HCT116 (cell line): Measurements from ENCODE around the gene SAMD10. TPM values are rescaled to one million over a fixed set of nuclear protein-coding genes. Genes with fewer than 3 reads are reported as not detected.
"Not testable (repeated sequence)": the region's sequence is repeated elsewhere in the genome, so short reads cannot be mapped to it uniquely, and the experiment has no call there.

ENCODE experiments used
- ATAC-seq: fragments of 200-7000 bp; cut with Tn5 transposase; 2 replicates; pipeline ENCODE4 v1.9.1; 2020; ENCODE audit warnings: mild to moderate bottlenecking, moderate library complexity
- BruUV-seq: library from RNA; stranded (reverse); fragments of 400-500 nt; replicated peaks from 2 replicates; lab custom pipeline; 2021; lab: Mats Ljungman, UMichigan
- CTCF ChIA-PET: fragments of 300-600 bp; sonication (Branson Sonifier 250); formaldehyde crosslinking; loops from one replicate; lab custom pipeline; 2021; ENCODE audit warnings: antibody characterized with exemption; lab: Charles Lee
- POLR2A ChIA-PET: fragments of 300-600, 350-600 bp; sonication (Branson Sonifier 250); formaldehyde crosslinking; loops from one replicate; lab custom pipeline; 2021; ENCODE audit warnings: antibody characterized with exemption; lab: Charles Lee
- RAD21 ChIA-PET, 2 experiments: fragments of 300-600 bp; sonication (Branson Sonifier 250); formaldehyde crosslinking; loops; one replicate each; lab custom pipeline; 2023; ENCODE audit warnings: low total read pairs in 2 of 2; ENCODE audit not compliant: uncharacterized antibody in 2 of 2, unreplicated experiment in 2 of 2, low non-redundant PET in 1 of 2; lab: Charles Lee
- DNase-seq: peaks from one replicate; pipeline ENCODE4 v3.0.0-alpha.2; 2010; ENCODE audit warnings: low read depth, low spot score
- H2AFZ ChIP-seq: fragments of 200-600 bp; shearing (Covaris generic), sonication (generic); 2 replicates; pipeline ENCODE4 v1.6.1; 2017; ENCODE audit warnings: low read depth, mixed run types, mixed read lengths, antibody characterized with exemption, low read length; ENCODE audit not compliant: poor library complexity, severe bottlenecking
- H3K27ac ChIP-seq: 2 replicates; pipeline ENCODE4 v1.5.1; 2012; ENCODE audit warnings: low read depth, low read length
- H3K27me3 ChIP-seq: fragments of 200-600 bp; sonication (generic); 2 replicates; pipeline ENCODE4 v1.6.1; 2016; ENCODE audit warnings: mixed run types, low read length, mixed read lengths; ENCODE audit not compliant: insufficient read depth
- H3K36me3 ChIP-seq, 2 experiments: fragments of 200-500 bp in 1 of 2; fragments of 200-600 bp in 1 of 2; sonication (Bioruptor generic) in 1 of 2; sonication (generic) in 1 of 2; 2 replicates each; pipeline versions ENCODE4 v1.5.1 to v1.6.1; 2014 to 2016; ENCODE audit warnings: low read length in 2 of 2, inconsistent platforms in 1 of 2, mixed read lengths in 1 of 2, mixed run types in 1 of 2; ENCODE audit not compliant: insufficient read depth in 2 of 2, control insufficient read depth in 1 of 2
- H3K4me1 ChIP-seq, 2 experiments: fragments of 200-600 bp in 1 of 2; sonication (generic) in 1 of 2; 2 replicates each; pipeline versions ENCODE4 v1.5.1 to v1.6.1; 2012 to 2017; ENCODE audit warnings: low read length in 2 of 2, inconsistent platforms in 1 of 2, mild to moderate bottlenecking in 1 of 2, mixed read lengths in 1 of 2, mixed run types in 1 of 2, moderate library complexity in 1 of 2; ENCODE audit not compliant: insufficient read depth in 2 of 2, control insufficient read depth in 1 of 2
- H3K4me2 ChIP-seq: fragments of 200-600 bp; sonication (generic); 2 replicates; pipeline ENCODE4 v1.6.1; 2017; ENCODE audit warnings: mixed run types, low read length, mixed read lengths
- H3K4me3 ChIP-seq, 2 experiments: fragments of 200-600 bp in 1 of 2; sonication (generic) in 1 of 2; replicated peaks in 1 of 2; 2 replicates each; pipeline ENCODE4 v1.5.1; 2011 to 2016; ENCODE audit warnings: low read length in 2 of 2, control low read depth in 1 of 2, low read depth in 1 of 2, mild to moderate bottlenecking in 1 of 2, mixed read lengths in 1 of 2, mixed run types in 1 of 2
- H3K79me2 ChIP-seq: fragments of 200-600 bp; sonication (generic); 2 replicates; pipeline ENCODE4 v1.6.1; 2017; ENCODE audit warnings: mild to moderate bottlenecking, mixed run types, low read length, moderate library complexity, mixed read lengths; ENCODE audit not compliant: insufficient read depth
- H3K9ac ChIP-seq: fragments of 200-600 bp; sonication (generic); 2 replicates; pipeline ENCODE4 v1.6.1; 2016; ENCODE audit warnings: low read length, mixed read lengths
- H3K9me2 ChIP-seq: fragments of 200-600 bp; sonication (generic), shearing (Covaris generic); 2 replicates; pipeline ENCODE4 v1.6.1; 2017; ENCODE audit warnings: mixed run types, mild to moderate bottlenecking, moderate library complexity; ENCODE audit not compliant: insufficient read depth
- H3K9me3 ChIP-seq, 2 experiments: fragments of 200-500 bp in 1 of 2; fragments of 200-600 bp in 1 of 2; sonication (Bioruptor generic) in 1 of 2; sonication (generic) in 1 of 2; 2 replicates each; pipeline ENCODE4 v1.6.1; 2014 to 2017; ENCODE audit warnings: low read length in 2 of 2, mixed read lengths in 2 of 2, inconsistent platforms in 1 of 2, low read depth in 1 of 2, mild to moderate bottlenecking in 1 of 2, mixed run types in 1 of 2, moderate library complexity in 1 of 2; ENCODE audit not compliant: control insufficient read depth in 1 of 2, insufficient read depth in 1 of 2
- H4K20me1 ChIP-seq: fragments of 200-600 bp; sonication (generic), shearing (Covaris generic); 2 replicates; pipeline ENCODE4 v1.6.1; 2017; ENCODE audit warnings: mixed run types, mild to moderate bottlenecking, moderate library complexity; ENCODE audit not compliant: insufficient read depth
- EGR1 ChIP-seq: IDR thresholded peaks from 2 replicates; pipeline ENCODE4 v1.6.1; 2012; ENCODE audit warnings: low read depth
- EZH2phosphoT487 ChIP-seq: fragments of 200-600 bp; IDR thresholded peaks from 2 replicates; pipeline ENCODE4 v1.6.1; 2018; ENCODE audit warnings: antibody characterized with exemption, borderline replicate concordance
- SIN3A ChIP-seq: IDR thresholded peaks from 2 replicates; pipeline ENCODE4 v1.6.1; 2012; ENCODE audit warnings: low read depth
- ZNF274 ChIP-seq: fragments of 200-500 bp; sonication (Bioruptor generic); IDR thresholded peaks from 2 replicates; pipeline ENCODE4 v1.6.1; 2014; ENCODE audit warnings: mild to moderate bottlenecking, low read depth, low read length, inconsistent platforms
- intact Hi-C: fragments of 100-400 bp; cut with micrococcal nuclease; formaldehyde crosslinking; loops from 2 replicates; pipeline ENCODE4 v1.10.0; 2022
- total RNA-seq: library from RNA; stranded (reverse); gene quantifications from one replicate; pipeline ENCODE4 v1.2.1, GENCODE V29; 2021; ENCODE audit not compliant: unreplicated experiment
- TF ChIP-seq, protein P1 (sequence below): IDR thresholded peaks from 2 replicates; pipeline ENCODE4 v1.6.1; 2012; ENCODE audit warnings: low read depth

SAMD10 gene
- total RNA-seq, 1 experiment from 2014 or later = 4.2 TPM

DNA sequence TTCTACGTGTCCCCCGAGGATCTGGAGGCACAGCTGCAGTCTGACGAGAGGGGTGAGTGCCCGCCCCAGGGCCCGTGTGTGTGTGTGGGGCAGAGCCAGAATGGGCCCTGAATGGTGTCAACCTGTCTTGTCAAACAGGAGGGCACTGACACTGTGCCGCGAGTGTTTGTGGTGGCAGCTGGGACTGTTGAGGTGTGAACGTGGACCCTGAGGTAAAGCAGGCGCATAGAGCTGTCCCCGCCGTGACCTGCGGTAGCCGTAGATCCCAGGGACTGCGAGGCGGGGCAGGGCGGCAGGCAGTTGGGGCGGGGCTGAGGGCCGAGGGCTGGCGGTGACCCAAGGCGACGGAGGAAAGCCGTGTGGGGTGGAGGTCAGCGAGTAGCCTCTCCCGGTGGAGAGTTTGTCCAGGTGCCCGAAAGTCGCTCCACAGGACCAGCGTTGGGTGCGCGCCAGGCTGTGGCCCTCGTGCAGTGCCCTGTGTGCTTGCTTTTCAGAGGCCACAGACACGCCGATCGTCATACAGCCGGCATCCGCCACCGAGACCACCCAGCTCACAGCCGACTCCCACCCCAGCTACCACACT lies 48.4 kb downstream of the SAMD10 start:
- H3K9me2 ChIP-seq = no peaks in the 10 kb centered on the region
- H2AFZ ChIP-seq = no peak overlapping the region
- peaks cover 27% of the 10 kb centered on the region for H3K79me2 ChIP-seq
- ChIA-PET POLR2A (no interaction called here), CTCF (no interaction called here)
- no TSS peak for BruUV-seq
- no peak overlapping the region for H3K4me2 ChIP-seq
- no peaks in the 10 kb centered on the region for H3K4me1 ChIP-seq
- no peaks in the 10 kb centered on the region for H4K20me1 ChIP-seq
- H3K27me3 ChIP-seq = no peaks in the 10 kb centered on the region
- intact Hi-C loops = no loop called here
- H3K36me3 ChIP-seq = peaks cover 33 to 34% of the 10 kb centered on the region in 2 experiments
- no peak for DNase-seq
- TF ChIP-seq, protein P1, sequence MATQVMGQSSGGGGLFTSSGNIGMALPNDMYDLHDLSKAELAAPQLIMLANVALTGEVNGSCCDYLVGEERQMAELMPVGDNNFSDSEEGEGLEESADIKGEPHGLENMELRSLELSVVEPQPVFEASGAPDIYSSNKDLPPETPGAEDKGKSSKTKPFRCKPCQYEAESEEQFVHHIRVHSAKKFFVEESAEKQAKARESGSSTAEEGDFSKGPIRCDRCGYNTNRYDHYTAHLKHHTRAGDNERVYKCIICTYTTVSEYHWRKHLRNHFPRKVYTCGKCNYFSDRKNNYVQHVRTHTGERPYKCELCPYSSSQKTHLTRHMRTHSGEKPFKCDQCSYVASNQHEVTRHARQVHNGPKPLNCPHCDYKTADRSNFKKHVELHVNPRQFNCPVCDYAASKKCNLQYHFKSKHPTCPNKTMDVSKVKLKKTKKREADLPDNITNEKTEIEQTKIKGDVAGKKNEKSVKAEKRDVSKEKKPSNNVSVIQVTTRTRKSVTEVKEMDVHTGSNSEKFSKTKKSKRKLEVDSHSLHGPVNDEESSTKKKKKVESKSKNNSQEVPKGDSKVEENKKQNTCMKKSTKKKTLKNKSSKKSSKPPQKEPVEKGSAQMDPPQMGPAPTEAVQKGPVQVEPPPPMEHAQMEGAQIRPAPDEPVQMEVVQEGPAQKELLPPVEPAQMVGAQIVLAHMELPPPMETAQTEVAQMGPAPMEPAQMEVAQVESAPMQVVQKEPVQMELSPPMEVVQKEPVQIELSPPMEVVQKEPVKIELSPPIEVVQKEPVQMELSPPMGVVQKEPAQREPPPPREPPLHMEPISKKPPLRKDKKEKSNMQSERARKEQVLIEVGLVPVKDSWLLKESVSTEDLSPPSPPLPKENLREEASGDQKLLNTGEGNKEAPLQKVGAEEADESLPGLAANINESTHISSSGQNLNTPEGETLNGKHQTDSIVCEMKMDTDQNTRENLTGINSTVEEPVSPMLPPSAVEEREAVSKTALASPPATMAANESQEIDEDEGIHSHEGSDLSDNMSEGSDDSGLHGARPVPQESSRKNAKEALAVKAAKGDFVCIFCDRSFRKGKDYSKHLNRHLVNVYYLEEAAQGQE = no peak
- TF ChIP-seq SIN3A (no peak), EGR1 (no peak), EZH2phosphoT487 (no peak), ZNF274 (no peak)
- TF ChIP-seq, all 23 proteins: peak for 0
- no peak for ATAC-seq
- RAD21 ChIA-PET = no interaction called here
- Histone ChIP-seq H3K9ac (no peak overlapping the region), H3K9me3 (no peaks in the 10 kb centered on the region), H3K27ac (no peak overlapping the region), H3K4me3 (no peak overlapping the region)

DNA sequence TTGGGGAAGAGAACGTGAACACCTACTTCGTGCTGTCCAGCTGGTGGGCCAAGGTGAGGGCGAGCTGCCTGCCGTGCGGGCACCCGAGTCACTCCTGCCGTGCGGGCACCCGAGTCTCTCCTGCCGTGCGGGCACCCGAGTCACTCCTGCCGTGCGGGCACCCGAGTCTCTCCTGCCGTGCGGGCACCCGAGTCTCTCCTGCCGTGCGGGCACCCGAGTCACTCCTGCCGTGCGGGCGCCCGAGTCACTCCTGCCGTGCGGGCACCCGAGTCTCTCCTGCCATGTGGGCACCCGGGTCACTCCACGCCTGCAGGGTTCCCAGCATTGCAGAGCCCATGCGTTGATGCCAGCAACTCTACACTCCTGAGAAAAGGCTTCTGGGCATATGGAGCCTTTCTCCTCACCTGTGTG lies 50.0 kb downstream of the SAMD10 start:
- intact Hi-C loops, H3K4me2 ChIP-seq, BruUV-seq, CTCF ChIA-PET, POLR2A ChIA-PET, H3K27ac ChIP-seq, H2AFZ ChIP-seq, H3K27me3 ChIP-seq, ATAC-seq, H3K4me3 ChIP-seq, DNase-seq, RAD21 ChIA-PET, H3K4me1 ChIP-seq, H3K9me3 ChIP-seq, H3K9me2 ChIP-seq, H3K9ac ChIP-seq, H4K20me1 ChIP-seq: not testable (repeated sequence)
- Histone ChIP-seq H3K36me3 (peaks cover 30 to 34% of the 10 kb centered on the region in 2 experiments), H3K79me2 (peaks cover 39% of the 10 kb centered on the region)
